AG04450 (cell line): ENCODE results near the gene IDI2. TPM values are rescaled to one million over a fixed set of nuclear protein-coding genes. Genes with fewer than 3 reads are reported as not detected.
A peak's percentile ranks its signal among the peaks of the same experiment; 100 is the strongest.

Experiments
- CTCF ChIA-PET: fragments of 300-600, 350-600 bp; formaldehyde crosslinking; extraction: SDS; loops from one replicate; lab custom pipeline; 2022; ENCODE audit warnings: antibody characterized with exemption, inconsistent platforms; lab: Charles Lee
- POLR2A ChIA-PET: fragments of 350-600 bp; formaldehyde crosslinking; extraction: SDS; loops from one replicate; lab custom pipeline; 2021; ENCODE audit warnings: antibody characterized with exemption, inconsistent platforms; lab: Yijun Ruan, JAX
- DNase-seq: peaks from one replicate; pipeline ENCODE4 v3.0.0-alpha.2; 2011; ENCODE audit warnings: low read depth, low spot score
- H3K27ac ChIP-seq: one replicate; pipeline ENCODE4 v1.5.1; 2012; ENCODE audit warnings: low read depth, low read length, control low read depth
- H3K27me3 ChIP-seq: one replicate; pipeline ENCODE4 v1.6.0; 2012; ENCODE audit warnings: low read length; ENCODE audit not compliant: control insufficient read depth, insufficient read depth
- H3K4me3 ChIP-seq: 2 replicates; pipeline ENCODE4 v1.5.1; 2011; ENCODE audit warnings: mild to moderate bottlenecking, low read depth, low read length, control low read depth
- H3K9me3 ChIP-seq: 2 replicates; pipeline ENCODE4 v1.5.1; 2012; ENCODE audit warnings: low read length; ENCODE audit not compliant: control insufficient read depth, insufficient read depth
- CTCF ChIP-seq: IDR thresholded peaks from 2 replicates; pipeline ENCODE4 v1.5.1; 2011; ENCODE audit warnings: low read depth, low read length, control low read depth, inconsistent platforms
- polyA minus RNA-seq: library from RNA; depleted of rRNA, polyadenylated mRNA; stranded (reverse); fragments of >200 nt; gene quantifications from 2 replicates; pipeline ENCODE4 v1.2.3, GENCODE V29; 2011; rRNA and poly(A)+ RNA removed
- polyA plus RNA-seq: library from polyadenylated mRNA; depleted of rRNA; stranded (reverse); fragments of >200 nt; gene quantifications from 2 replicates; pipeline ENCODE4 v1.2.3, GENCODE V29; 2011; rRNA removed

IDI2 gene
- not detected in 2 replicates for polyA plus RNA-seq
- not detected in 2 replicates for polyA minus RNA-seq

GRCh38 chr10:1025683-1026082, at the start of gene IDI2:
IDI2 (minus strand) TSS chr10:1025859; CDS start chr10:1024723, 1,136 bp downstream.
- H3K9me3 ChIP-seq: no peaks in the 10 kb centered on the region; the same call in 1 of the 2 replicates
- H3K27ac ChIP-seq: no peak within 1 kb of the TSS
- TF ChIP-seq CTCF: no peak
- no peaks in the 10 kb centered on the region for H3K27me3 ChIP-seq
- no peak for DNase-seq
- ChIA-PET POLR2A (no interaction called here), CTCF (no interaction called here)
- no peak within 1 kb of the TSS for H3K4me3 ChIP-seq

- no peaks in the 10 kb centered on the region for H3K27me3 ChIP-seq
- DNase-seq: no peak
- no peak overlapping the region for H3K4me3 ChIP-seq
- H3K9me3 ChIP-seq: no peaks in the 10 kb centered on the region
- ChIA-PET CTCF (no interaction called here), POLR2A (no interaction called here)
- no peak overlapping the region for H3K27ac ChIP-seq
- peak; percentile 23; the same call in 1 of the 2 replicates for TF ChIP-seq CTCF
Measured at GRCh38 chr10:1074748-1075308, 49.2 kb upstream of the IDI2 start.

- no peak for DNase-seq
- Histone ChIP-seq H3K27me3 (no peaks in the 10 kb centered on the region), H3K27ac (no peak overlapping the region), H3K9me3 (no peaks in the 10 kb centered on the region), H3K4me3 (no peak overlapping the region)
- no peak for TF ChIP-seq CTCF
- POLR2A ChIA-PET: no interaction called here
- CTCF ChIA-PET: no interaction called here
Measured at GRCh38 chr10:1074052-1074747, 48.5 kb upstream of the IDI2 start.

GRCh38 chr10:1070919-1071318, 45.3 kb upstream of the IDI2 start:
- no peak for DNase-seq
- H3K27me3 ChIP-seq: no peaks in the 10 kb centered on the region
- peak overlapping the region; percentile 39 for H3K27ac ChIP-seq
- H3K9me3 ChIP-seq: no peaks in the 10 kb centered on the region
- ChIA-PET POLR2A (no interaction called here), CTCF (no interaction called here)
- TF ChIP-seq CTCF: no peak
- no peak overlapping the region for H3K4me3 ChIP-seq
